Measurements from ENCODE around the gene KCNH4. TPM values are rescaled to one million over a fixed set of nuclear protein-coding genes. Genes with fewer than 3 reads are reported as not detected.

The KCNH4 gene
- total RNA-seq, 2 donors from 2014 or later = 0.51 TPM; not detected in 1

DNA sequence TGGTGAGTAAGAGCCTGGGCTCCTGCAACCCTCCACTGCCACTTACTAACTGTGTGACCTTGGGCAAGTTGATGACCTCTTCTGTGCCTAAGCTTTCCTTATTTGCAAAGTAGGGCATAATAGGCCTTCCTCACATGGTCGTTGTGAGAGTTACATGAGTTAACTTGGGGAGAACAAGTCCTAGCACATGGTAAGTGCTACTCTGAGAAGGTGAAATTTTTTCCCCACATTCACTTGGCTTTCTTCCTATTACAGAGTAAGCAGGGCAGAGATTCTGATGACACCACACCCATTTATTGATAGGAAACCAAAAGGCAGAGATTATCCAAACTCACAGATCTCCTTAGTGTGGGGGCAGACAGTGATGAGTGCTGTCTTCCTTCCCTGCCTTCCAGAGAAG, 1.6 kb downstream of the KCNH4 start:
- Histone ChIP-seq H3K4me1 (replicated peaks) (peaks cover 4% of the 10 kb centered on the region), H3K9me3 (no peaks in the 10 kb centered on the region), H3K27me3 (replicated peaks; ENCODE audit: insufficient read depth) (peaks cover 4% of the 10 kb centered on the region), H3K4me3 (no peak overlapping the region), H3K27ac (no peak overlapping the region), H3K36me3 (no peaks in the 10 kb centered on the region)
- no peak for DNase-seq (ENCODE audit: low spot score)
- WGBS = 7% methylated on average over 1 of the region's 1 CpG
- TF ChIP-seq POLR2A (IDR thresholded peaks at IDR 0.05) (no peak), POLR2AphosphoS5 (IDR thresholded peaks at IDR 0.05) (no peak)
- TF ChIP-seq, protein P1, sequence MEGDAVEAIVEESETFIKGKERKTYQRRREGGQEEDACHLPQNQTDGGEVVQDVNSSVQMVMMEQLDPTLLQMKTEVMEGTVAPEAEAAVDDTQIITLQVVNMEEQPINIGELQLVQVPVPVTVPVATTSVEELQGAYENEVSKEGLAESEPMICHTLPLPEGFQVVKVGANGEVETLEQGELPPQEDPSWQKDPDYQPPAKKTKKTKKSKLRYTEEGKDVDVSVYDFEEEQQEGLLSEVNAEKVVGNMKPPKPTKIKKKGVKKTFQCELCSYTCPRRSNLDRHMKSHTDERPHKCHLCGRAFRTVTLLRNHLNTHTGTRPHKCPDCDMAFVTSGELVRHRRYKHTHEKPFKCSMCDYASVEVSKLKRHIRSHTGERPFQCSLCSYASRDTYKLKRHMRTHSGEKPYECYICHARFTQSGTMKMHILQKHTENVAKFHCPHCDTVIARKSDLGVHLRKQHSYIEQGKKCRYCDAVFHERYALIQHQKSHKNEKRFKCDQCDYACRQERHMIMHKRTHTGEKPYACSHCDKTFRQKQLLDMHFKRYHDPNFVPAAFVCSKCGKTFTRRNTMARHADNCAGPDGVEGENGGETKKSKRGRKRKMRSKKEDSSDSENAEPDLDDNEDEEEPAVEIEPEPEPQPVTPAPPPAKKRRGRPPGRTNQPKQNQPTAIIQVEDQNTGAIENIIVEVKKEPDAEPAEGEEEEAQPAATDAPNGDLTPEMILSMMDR (IDR thresholded peaks at IDR 0.05) = no peak
- intact Hi-C loops (cut with DNase I) = no loop called here

DNA sequence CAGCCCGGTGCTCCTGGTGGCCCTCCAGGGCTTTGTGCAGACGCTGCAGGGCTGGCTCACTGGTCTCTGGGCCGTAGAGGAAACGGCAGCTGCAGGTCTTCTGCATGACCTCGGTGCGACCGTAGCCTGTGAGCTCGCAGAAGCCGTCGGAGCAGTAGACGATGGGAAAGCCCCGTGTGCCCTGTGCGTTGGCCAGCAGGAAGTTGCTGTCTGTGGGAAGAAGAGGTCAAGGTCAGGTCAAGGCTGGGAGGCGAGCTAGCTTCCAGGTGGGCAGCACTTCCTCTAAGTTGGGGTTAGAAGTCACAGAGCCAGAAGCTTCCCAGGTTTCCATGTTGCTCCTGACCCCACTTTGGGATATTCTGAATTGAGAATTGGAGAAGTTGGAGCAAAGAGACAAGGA, 2.1 kb downstream of the KCNH4 start:
- H3K27me3 ChIP-seq (replicated peaks; ENCODE audit: insufficient read depth) = peaks cover 4% of the 10 kb centered on the region
- no peaks in the 10 kb centered on the region for H3K9me3 ChIP-seq
- no peak for DNase-seq (ENCODE audit: low spot score)
- TF ChIP-seq, protein P1 (IDR thresholded peaks at IDR 0.05) = no peak
- TF ChIP-seq POLR2A (IDR thresholded peaks at IDR 0.05) = no peak
- TF ChIP-seq POLR2AphosphoS5 (IDR thresholded peaks at IDR 0.05) = no peak
- H3K27ac ChIP-seq = no peak overlapping the region
- peaks cover 2% of the 10 kb centered on the region for H3K4me1 ChIP-seq (replicated peaks)
- no peaks in the 10 kb centered on the region for H3K36me3 ChIP-seq
- H3K4me3 ChIP-seq = no peak overlapping the region
- intact Hi-C loops (cut with DNase I) = no loop called here
- 46% methylated on average over 14 of the region's 14 CpGs for WGBS

DNA sequence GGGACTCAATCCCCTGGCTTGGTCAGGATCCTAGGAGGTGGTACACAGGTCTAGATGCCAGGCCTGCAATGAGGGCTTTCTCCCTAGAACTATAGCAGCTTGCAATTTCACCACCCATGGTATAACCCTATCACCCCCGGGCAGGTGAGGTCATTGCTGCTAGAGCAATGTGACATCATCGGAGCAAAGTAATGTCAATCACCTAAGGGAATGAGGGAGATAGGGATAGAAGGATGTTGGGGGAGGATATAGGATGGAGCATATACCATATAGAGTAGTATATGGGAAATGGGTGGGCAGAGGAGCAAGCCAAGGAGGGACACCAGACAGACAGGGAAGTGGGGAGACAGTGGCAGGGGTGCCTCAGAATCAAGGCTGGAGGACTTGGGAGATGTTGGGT, 3.3 kb downstream of the KCNH4 start:
- no peak for DNase-seq (ENCODE audit: low spot score)

DNA sequence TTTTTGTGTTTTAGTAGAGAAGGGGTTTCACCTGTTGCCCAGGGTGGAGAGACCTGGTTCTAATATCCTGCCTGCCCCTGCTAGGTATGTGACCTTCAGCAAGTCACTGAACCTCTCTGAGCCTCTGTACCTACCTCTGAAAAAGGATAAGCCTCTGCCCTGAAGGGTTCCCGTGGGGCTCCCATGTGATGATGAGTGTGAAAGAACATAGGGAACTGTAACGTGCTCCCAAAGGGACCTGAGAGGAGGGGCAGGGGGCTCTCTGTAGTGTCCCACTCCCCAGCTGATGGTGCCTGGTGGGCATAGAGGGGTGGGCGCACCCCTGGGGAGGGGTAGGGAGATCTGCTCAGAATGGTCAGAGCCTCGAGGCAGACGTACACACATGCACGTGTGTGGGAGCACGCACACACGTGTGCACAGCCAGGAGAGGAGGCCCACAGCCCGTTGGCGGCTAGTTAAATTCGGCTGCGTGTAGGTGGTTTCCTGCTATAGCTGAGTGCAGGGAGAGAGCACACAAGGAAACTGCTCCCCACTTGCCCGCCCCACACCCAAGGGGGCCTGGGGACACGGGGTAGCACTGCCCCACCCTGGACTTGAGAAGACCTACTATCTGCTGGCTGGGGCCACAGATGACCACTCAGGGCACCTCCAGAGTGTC, 6.7 kb downstream of the KCNH4 start:
- Histone ChIP-seq H3K9me3 (no peaks in the 10 kb centered on the region), H3K4me3 (no peak overlapping the region), H3K27me3 (replicated peaks; ENCODE audit: insufficient read depth) (no peaks in the 10 kb centered on the region), H3K36me3 (no peaks in the 10 kb centered on the region), H3K4me1 (replicated peaks) (no peaks in the 10 kb centered on the region), H3K27ac (no peak overlapping the region)
- 68% methylated on average over 14 of the region's 14 CpGs for WGBS
- TF ChIP-seq POLR2A (IDR thresholded peaks at IDR 0.05) (no peak), POLR2AphosphoS5 (IDR thresholded peaks at IDR 0.05) (no peak)
- TF ChIP-seq, protein P1 (IDR thresholded peaks at IDR 0.05) = no peak
- intact Hi-C loops (cut with DNase I) = no loop called here
- no peak for DNase-seq (ENCODE audit: low spot score)

More for the DNA sequence above, 3.3 kb downstream of the KCNH4 start:
- Histone ChIP-seq H3K27me3 (replicated peaks; ENCODE audit: insufficient read depth) (peaks cover 4% of the 10 kb centered on the region), H3K4me3 (no peak overlapping the region), H3K9me3 (no peaks in the 10 kb centered on the region), H3K27ac (no peak overlapping the region), H3K36me3 (no peaks in the 10 kb centered on the region), H3K4me1 (replicated peaks) (no peaks in the 10 kb centered on the region)
- TF ChIP-seq POLR2AphosphoS5 (IDR thresholded peaks at IDR 0.05) (no peak), POLR2A (IDR thresholded peaks at IDR 0.05) (no peak)
- TF ChIP-seq, protein P1 (IDR thresholded peaks at IDR 0.05) = no peak
- intact Hi-C loops (cut with DNase I) = no loop called here
- WGBS = 88% methylated on average over 2 of the region's 2 CpGs

DNA sequence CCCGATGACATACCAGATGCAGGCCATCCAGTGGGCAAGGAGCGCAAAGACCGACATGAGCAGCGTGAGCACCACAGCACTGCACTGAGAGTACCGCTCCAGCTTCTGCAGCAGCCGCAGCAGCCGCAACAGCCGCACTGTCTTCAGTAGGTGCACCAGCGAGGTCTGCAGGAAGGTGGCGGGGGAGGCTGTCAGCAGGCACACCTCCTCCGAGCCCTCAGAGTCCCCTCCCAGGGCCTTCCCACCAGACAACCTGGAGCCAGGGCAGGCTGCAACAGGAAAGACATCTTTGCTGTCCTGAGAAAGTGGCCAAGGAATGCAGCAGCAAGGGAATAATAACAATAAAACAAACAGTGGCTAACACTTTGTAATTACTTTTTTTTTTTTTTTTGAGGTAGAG, 9.1 kb downstream of the KCNH4 start:
- no peak overlapping the region for H3K27ac ChIP-seq
- no peaks in the 10 kb centered on the region for H3K27me3 ChIP-seq (replicated peaks; ENCODE audit: insufficient read depth)
- peak; percentile 51 for TF ChIP-seq POLR2AphosphoS5 (IDR thresholded peaks at IDR 0.05)
- no peak for TF ChIP-seq POLR2A (IDR thresholded peaks at IDR 0.05)
- TF ChIP-seq, protein P1 (IDR thresholded peaks at IDR 0.05) = peak in 2 of 4 experiments; percentile 28 to 54
- no peaks in the 10 kb centered on the region for H3K36me3 ChIP-seq
- 32% methylated on average over 8 of the region's 11 CpGs for WGBS
- no peaks in the 10 kb centered on the region for H3K9me3 ChIP-seq
- no peaks in the 10 kb centered on the region for H3K4me1 ChIP-seq (replicated peaks)
- H3K4me3 ChIP-seq = no peak overlapping the region
- DNase-seq (ENCODE audit: low spot score) = peak; percentile 71
- intact Hi-C loops (cut with DNase I) = no loop called here
